Bone marrow (tissue), 2 donors: ENCODE results near the gene GPC3.

Experiments
- DNase-seq, 2 donors: peaks; one replicate each; lab custom pipeline; 2025; lab: John Stamatoyannopoulos, UW

Gene GPC3

GRCh38 chrX:133681897-133682296 lies 303.5 kb downstream of the GPC3 start:
- DNase-seq: no peak

- no peak for DNase-seq
Measured at GRCh38 chrX:133681421-133681820, 304.0 kb downstream of the GPC3 start.

- no peak for DNase-seq
Measured at GRCh38 chrX:133677123-133678063, 308.0 kb downstream of the GPC3 start.

GRCh38 chrX:133676344-133677122 lies 308.9 kb downstream of the GPC3 start:
- no peak for DNase-seq

GRCh38 chrX:133674726-133675470 lies 310.5 kb downstream of the GPC3 start:
- DNase-seq: no peak

GRCh38 chrX:133670383-133670782 lies 315.0 kb downstream of the GPC3 start:
- no peak for DNase-seq

- no peak for DNase-seq
Measured at GRCh38 chrX:133669214-133669613, 316.2 kb downstream of the GPC3 start.

GRCh38 chrX:133668225-133668931 lies 317.0 kb downstream of the GPC3 start:
- DNase-seq: no peak

GRCh38 chrX:133666256-133666655 lies 319.1 kb downstream of the GPC3 start:
- no peak for DNase-seq

GRCh38 chrX:133661962-133662839 lies 323.2 kb downstream of the GPC3 start:
- DNase-seq: no peak

GRCh38 chrX:133660281-133660680 lies 325.1 kb downstream of the GPC3 start:
- no peak for DNase-seq

GRCh38 chrX:133658293-133658911 lies 327.0 kb downstream of the GPC3 start:
- DNase-seq: no peak

GRCh38 chrX:133655275-133656265 lies 329.8 kb downstream of the GPC3 start:
- DNase-seq: no peak

GRCh38 chrX:133654811-133655210 lies 330.6 kb downstream of the GPC3 start:
- DNase-seq: no peak

- DNase-seq: no peak
Measured at GRCh38 chrX:133653358-133653757, 332.0 kb downstream of the GPC3 start.

- DNase-seq: no peak
Measured at GRCh38 chrX:133652185-133652584, 333.2 kb downstream of the GPC3 start.

GRCh38 chrX:133650239-133650638 lies 335.2 kb downstream of the GPC3 start:
- DNase-seq: no peak

- no peak for DNase-seq
Measured at GRCh38 chrX:133649651-133650050, 335.7 kb downstream of the GPC3 start.

GRCh38 chrX:133648594-133648993 lies 336.8 kb downstream of the GPC3 start:
- DNase-seq: no peak
